ENCODE measurements around the gene BCAN.
A peak's percentile ranks its signal among the peaks of the same experiment; 100 is the strongest.
"Not testable (repeated sequence)": the region's sequence is repeated elsewhere in the genome, so short reads cannot be mapped to it uniquely, and the experiment has no call there.

Gene BCAN

DNA sequence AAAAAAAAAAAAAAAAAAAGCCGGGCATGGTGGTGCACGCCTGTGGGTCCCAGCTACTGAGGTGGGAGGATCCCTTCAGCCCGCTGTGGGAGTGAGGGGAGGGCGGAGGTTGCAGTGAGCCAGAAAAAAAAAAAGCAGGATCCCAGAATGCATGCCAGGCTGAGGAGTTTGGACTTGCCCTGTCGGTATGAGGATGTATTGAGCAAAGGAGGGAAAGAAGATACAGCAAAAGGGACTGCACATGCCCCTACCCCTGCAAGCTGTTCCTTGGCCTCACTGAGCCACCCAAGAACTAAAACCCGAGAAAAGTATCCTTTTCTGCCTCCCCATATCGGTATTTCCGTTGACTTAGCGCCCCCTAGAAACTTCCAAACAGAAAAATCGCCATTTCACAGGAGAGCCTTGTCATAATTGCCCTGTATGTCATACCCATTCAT, 39.3 kb upstream of the BCAN start:
- TF ChIP-seq, protein P1, sequence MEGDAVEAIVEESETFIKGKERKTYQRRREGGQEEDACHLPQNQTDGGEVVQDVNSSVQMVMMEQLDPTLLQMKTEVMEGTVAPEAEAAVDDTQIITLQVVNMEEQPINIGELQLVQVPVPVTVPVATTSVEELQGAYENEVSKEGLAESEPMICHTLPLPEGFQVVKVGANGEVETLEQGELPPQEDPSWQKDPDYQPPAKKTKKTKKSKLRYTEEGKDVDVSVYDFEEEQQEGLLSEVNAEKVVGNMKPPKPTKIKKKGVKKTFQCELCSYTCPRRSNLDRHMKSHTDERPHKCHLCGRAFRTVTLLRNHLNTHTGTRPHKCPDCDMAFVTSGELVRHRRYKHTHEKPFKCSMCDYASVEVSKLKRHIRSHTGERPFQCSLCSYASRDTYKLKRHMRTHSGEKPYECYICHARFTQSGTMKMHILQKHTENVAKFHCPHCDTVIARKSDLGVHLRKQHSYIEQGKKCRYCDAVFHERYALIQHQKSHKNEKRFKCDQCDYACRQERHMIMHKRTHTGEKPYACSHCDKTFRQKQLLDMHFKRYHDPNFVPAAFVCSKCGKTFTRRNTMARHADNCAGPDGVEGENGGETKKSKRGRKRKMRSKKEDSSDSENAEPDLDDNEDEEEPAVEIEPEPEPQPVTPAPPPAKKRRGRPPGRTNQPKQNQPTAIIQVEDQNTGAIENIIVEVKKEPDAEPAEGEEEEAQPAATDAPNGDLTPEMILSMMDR (conservative IDR thresholded peaks at IDR 0.05), result peak; percentile 37
- TF ChIP-seq ZFX (IDR thresholded peaks at IDR 0.05), result no peak
- no peak overlapping the region for H3K27ac ChIP-seq

DNA sequence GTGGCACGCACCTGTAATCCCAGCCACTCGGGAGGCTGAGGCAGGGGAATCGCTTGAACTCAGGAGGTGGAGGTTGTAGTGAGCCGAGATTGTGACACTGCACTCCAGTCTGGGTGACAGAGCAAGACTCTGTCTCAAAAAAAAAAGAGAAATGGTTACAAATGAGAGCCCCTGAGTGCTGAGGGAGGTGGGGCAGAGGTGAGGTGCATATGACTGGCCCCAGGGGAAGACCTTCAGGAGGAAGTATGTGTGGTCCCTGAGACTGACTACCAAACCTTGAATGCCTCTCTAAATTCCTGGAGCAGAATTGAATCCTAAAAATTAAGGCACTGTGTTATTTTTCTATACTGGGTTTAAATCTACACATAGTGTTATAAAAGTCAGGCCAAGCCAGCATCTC, 34.6 kb upstream of the BCAN start:
- H3K27ac ChIP-seq, result not testable (repeated sequence)

DNA sequence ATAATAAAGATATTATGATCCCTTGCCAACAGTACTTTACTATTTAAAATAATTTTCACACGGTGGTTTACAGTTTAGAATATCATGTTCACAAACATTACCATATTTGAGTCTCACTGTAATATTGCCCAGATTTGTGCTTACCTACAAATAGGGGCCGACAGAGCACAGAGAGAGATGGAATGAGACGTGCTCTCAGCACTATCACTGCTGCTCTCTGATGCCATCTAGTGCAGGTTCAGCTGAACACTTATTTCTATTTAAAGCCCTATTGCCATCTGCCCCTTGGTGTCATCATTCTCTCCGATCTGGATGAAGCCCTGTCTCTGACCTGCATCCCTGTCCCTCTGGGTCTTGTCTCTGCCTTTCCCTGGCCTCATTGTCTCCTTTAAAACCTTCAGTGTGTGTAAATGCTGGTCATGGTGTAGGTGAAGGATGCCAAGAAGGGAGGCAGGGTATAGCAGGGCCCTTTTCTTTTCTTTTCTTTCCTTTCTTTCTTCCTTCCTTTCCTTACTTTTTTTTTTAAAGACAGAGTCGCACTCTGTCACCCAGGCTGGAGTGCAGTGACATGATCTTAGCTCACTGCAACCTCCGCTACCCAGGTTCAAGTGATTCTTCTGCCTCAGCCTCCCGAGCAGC, 33.8 kb upstream of the BCAN start:
- no peak overlapping the region for H3K27ac ChIP-seq
- no peak for TF ChIP-seq ZFX (IDR thresholded peaks at IDR 0.05)
- TF ChIP-seq, protein P1 (conservative IDR thresholded peaks at IDR 0.05), result peak; percentile 90

- no peak overlapping the region for H3K27ac ChIP-seq
- no peak for TF ChIP-seq ZFX (IDR thresholded peaks at IDR 0.05)
Measured at GRCh38 chr1:156608981-156609380, 32.9 kb upstream of the BCAN start.

GRCh38 chr1:156610072-156610471, 31.8 kb upstream of the BCAN start:
- not testable (repeated sequence) for H3K27ac ChIP-seq

GRCh38 chr1:156612666-156613065, 29.3 kb upstream of the BCAN start:
- no peak overlapping the region for H3K27ac ChIP-seq
- TF ChIP-seq ZFX (IDR thresholded peaks at IDR 0.05), result no peak
- TF ChIP-seq, protein P1 (conservative IDR thresholded peaks at IDR 0.05), result no peak

GRCh38 chr1:156615946-156616345, 26.0 kb upstream of the BCAN start:
- peak overlapping the region; percentile 76 for H3K27ac ChIP-seq
- TF ChIP-seq ZFX (IDR thresholded peaks at IDR 0.05), result no peak
- TF ChIP-seq, protein P1 (conservative IDR thresholded peaks at IDR 0.05), result no peak

GRCh38 chr1:156616463-156616862, 25.5 kb upstream of the BCAN start:
- peak overlapping the region; percentile 76 for H3K27ac ChIP-seq
- TF ChIP-seq, protein P1 (conservative IDR thresholded peaks at IDR 0.05), result peak; percentile 11; the same call in 1 of the 2 replicates
- TF ChIP-seq ZFX (IDR thresholded peaks at IDR 0.05), result no peak

DNA sequence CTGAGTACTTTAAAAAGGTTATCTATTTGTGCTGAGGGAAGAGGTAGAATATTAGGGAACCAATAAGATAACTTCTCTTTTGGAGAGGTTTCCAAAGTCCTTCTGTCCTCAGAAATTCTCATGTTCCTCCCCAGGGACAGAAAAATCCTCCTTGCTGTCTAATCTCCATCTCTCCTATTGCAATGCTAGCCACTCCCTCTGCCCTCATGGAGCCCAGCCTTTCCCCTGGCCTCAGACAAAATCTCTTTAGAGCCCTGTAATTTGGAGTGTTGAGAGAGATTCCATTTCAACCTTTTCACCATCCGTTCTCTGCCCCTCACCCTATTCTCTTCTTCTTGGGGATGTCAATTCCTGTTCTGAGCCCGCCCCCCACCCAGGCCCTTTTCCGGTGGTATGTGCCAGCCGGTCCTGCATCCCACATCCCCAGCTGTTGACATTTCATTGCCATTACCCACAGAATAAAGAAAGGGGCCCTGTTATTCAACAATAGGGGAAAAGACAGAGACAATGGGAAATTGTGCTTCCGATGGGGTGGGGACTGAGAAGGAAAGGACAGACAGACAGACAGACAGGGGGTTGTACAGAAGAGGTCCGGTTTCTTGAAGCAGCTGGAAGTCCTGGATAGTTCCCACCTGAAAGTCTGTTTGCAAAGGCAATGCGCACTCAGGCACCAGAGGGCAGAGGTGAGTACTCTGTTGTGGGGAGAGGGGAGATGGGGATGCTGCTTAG, 22.9 kb upstream of the BCAN start, which contains the start of gene HAPLN2:
TSS of gene HAPLN2 (plus strand) at position 563 of the 729 bp plus-strand sequence. CDS start 4,076 bp downstream, outside the sequence.
- no peak for TF ChIP-seq ZFX (IDR thresholded peaks at IDR 0.05)
- TF ChIP-seq, protein P1 (conservative IDR thresholded peaks at IDR 0.05), result peak; percentile 73
- no peak within 1 kb of the TSS for H3K27ac ChIP-seq
